ENCODE results near the gene MRNIP.

MRNIP gene

GRCh38 chr5:179821298-179822058, 37.1 kb downstream of the MRNIP start:
- DNase-seq (ENCODE audit: low read depth): peak; percentile 60

- DNase-seq (ENCODE audit: low read depth): peak; percentile 63
Observed at GRCh38 chr5:179820483-179821297, 37.9 kb downstream of the MRNIP start, which contains the start of gene SQSTM1. Gene SQSTM1 (plus strand): TSS chr5:179820905. CDS start chr5:179820937, 32 bp downstream.

GRCh38 chr5:179820127-179820482, 38.5 kb downstream of the MRNIP start:
- no peak for DNase-seq (ENCODE audit: low read depth)

- DNase-seq (ENCODE audit: low read depth): peak; percentile 21
Observed at GRCh38 chr5:179819296-179820126, 39.1 kb downstream of the MRNIP start.

GRCh38 chr5:179818746-179819295, 39.8 kb downstream of the MRNIP start:
- peak; percentile 62 for DNase-seq (ENCODE audit: low read depth)

GRCh38 chr5:179817890-179818745, 40.5 kb downstream of the MRNIP start:
- DNase-seq (ENCODE audit: low read depth): no peak

GRCh38 chr5:179817470-179817840, 41.2 kb downstream of the MRNIP start:
- no peak for DNase-seq (ENCODE audit: low read depth)

GRCh38 chr5:179816796-179817469, 41.7 kb downstream of the MRNIP start:
- DNase-seq (ENCODE audit: low read depth): no peak

GRCh38 chr5:179816401-179816795, 42.2 kb downstream of the MRNIP start:
- no peak for DNase-seq (ENCODE audit: low read depth)

GRCh38 chr5:179815491-179816249, 42.9 kb downstream of the MRNIP start:
- DNase-seq (ENCODE audit: low read depth): no peak

GRCh38 chr5:179814090-179814489, 44.5 kb downstream of the MRNIP start:
- no peak for DNase-seq (ENCODE audit: low read depth)

GRCh38 chr5:179812997-179813607, 45.5 kb downstream of the MRNIP start:
- DNase-seq (ENCODE audit: low read depth): no peak

GRCh38 chr5:179812135-179812825, 46.3 kb downstream of the MRNIP start:
- DNase-seq (ENCODE audit: low read depth): no peak

GRCh38 chr5:179806250-179807048, 52.2 kb downstream of the MRNIP start, which contains the start of gene MGAT4B:
Gene MGAT4B (minus strand): TSS chr5:179806866. CDS start chr5:179806583, 283 bp downstream.
- peak; percentile 33 for DNase-seq (ENCODE audit: low read depth)

- DNase-seq (ENCODE audit: low read depth): no peak
Observed at GRCh38 chr5:179805529-179806249, 52.9 kb downstream of the MRNIP start.

- no peak for DNase-seq (ENCODE audit: low read depth)
Observed at GRCh38 chr5:179805070-179805528, 53.5 kb downstream of the MRNIP start.

- DNase-seq (ENCODE audit: low read depth): no peak
Observed at GRCh38 chr5:179804555-179804947, 54.1 kb downstream of the MRNIP start.
